NCI-H146 (cell line): Measurements from ENCODE around the gene NT5C2.
"Not testable (repeated sequence)": the region's sequence is repeated elsewhere in the genome, so short reads cannot be mapped to it uniquely, and the experiment has no call there.

Source experiments
- DNase-seq: peaks from one replicate; lab custom pipeline; 2025; lab: John Stamatoyannopoulos, UW

The NT5C2 gene

GRCh38 chr10:103202319-103202718 lies 9.2 kb upstream of the NT5C2 start:
- no peak for DNase-seq

DNA sequence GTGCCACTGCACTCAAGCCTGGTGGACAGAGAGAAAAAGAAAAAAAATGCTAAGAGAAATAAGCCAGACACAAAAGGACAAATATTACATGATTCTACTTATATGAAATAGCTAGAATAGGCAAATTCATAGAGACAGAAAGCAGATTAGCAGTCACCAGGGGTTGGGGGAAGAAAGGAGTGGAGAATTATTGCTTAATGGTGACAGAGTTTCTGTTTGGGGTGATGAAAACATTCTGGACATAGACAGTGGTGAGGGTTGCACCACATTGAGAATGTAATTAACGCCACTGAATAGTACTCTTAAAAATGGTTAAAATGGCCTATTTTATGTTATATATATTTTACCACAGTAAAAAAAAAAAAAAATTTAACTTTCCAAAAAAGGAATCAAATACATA lies 6.4 kb upstream of the NT5C2 start:
- no peak for DNase-seq

DNA sequence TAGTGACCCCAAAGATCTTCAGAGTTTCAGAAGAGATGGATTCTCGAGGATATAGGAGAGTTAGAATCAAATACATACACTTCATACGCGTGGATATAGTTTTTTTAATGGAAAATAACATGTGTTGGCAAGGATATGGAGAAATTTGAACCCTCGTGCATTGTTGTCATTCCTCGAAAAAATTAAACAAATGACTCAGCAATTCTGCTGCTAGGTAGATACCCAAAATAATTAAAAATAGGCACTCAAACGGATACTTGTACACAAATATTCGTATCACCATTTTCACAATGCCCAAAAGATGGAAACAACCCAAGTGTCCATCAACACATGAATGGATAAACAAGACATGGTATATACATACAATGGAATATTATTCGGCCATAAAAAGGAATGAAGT lies 5.6 kb upstream of the NT5C2 start:
- DNase-seq = no peak

DNA sequence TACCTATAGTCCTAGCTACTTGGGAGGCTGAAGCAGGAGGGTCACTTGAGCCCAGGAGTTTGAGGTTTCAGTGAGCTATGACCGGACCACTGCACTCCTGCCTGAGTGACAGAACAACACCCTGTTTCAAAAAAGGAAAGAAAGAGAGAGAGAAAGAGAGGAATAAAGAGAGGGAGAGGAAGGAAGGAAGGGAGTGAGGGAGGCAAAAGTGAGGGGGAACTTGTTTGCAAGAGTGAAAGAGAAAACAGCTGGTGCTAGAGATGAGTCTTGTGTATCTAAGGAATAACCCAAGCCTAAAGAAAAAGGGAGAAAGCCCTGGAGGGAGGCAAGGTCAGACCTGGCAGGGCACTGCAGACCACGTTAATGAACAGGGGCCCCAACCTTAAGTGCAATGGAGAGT lies 4.8 kb upstream of the NT5C2 start:
- no peak for DNase-seq

- DNase-seq = no peak
These were observed 4.1 kb upstream of the NT5C2 start for GRCh38 chr10:103197174-103197573.

DNA sequence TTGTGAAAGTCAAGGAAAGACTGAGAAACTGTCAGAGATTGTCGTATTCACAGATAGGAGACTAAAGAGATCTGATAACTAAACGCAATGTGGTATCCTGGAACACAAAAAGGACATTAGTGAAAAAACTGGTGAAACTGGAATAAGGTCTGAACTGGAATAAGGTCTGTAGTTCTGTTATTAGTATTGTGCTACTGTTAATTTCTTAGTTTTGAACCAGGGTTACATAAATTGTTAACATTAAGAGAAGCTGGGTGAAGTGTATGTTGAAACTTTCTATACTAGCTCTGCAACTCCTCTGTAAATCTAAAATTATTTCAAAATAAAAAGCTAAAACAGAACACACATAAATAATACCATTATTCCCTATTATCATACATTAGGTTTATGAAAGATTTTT lies 3.4 kb upstream of the NT5C2 start:
- DNase-seq = no peak

- DNase-seq = no peak
These were observed 903 bp upstream of the NT5C2 start for GRCh38 chr10:103193820-103194529.

GRCh38 chr10:103192451-103193106 lies 493 bp downstream of the NT5C2 start:
- DNase-seq = peak; percentile 72

- DNase-seq = no peak
These were observed 1.0 kb downstream of the NT5C2 start for GRCh38 chr10:103192089-103192450.

GRCh38 chr10:103191198-103191597 lies 1.9 kb downstream of the NT5C2 start:
- not testable (repeated sequence) for DNase-seq

- no peak for DNase-seq
These were observed 4.2 kb downstream of the NT5C2 start for GRCh38 chr10:103188853-103189252.

DNA sequence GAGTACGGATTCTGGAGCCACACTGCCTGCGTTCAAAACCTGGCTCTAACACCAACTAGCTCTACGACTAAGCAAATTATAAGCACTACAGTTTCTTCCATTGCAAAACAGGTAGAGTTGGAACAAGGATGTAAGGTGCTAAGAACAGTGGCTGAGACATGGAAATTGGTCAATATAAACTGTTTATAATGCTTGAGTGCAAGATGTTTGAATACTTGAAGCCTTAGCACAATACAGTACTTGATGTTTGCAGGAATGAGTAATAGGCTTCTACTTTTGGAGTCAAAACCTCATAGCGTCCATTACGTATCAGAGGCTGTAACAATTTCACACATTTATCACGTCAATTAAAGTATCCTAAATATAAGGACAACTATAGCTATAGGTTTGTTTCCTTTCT lies 6.9 kb downstream of the NT5C2 start:
- no peak for DNase-seq

DNA sequence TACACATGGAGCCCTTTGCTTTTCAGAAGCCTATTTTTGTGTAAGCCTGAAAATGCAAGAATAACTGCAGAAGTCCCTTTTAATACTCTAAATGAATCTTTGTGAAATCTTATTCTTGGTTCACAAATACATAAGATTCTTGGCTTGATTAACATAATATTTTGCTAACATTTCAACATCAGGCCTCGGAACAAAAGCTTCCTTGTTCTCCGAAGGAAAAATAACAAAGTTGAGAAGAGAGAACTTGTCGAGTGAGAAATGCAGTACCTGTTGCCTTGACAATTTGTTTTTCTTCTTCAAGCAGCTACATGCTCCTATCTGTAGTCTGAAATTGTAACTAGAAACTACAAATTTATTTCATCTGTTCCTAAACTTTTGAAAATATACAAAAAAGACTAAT lies 8.5 kb downstream of the NT5C2 start:
- no peak for DNase-seq

DNA sequence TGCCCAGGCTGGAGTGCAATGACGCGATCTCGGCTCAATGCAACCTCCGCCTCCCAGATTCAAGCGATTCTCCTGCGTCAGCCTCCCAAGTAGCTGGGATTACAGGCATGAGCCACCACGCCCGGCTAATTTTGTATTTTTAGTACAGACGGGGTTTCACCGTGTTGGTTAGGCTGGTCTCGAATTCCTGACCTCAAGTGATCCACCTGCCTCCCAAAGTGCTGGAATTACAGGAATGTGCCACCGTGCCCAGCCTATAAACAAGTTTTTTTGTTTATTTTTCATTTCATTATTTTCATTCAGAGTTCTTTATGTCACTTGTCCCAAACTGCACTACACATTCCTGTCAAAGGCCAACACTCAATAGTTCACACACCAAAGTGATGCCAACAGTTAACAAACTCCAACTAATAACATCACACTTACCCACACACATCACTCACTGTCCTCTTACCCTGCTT lies 9.1 kb downstream of the NT5C2 start:
- DNase-seq = not testable (repeated sequence)

- no peak for DNase-seq
These were observed 11.8 kb downstream of the NT5C2 start for GRCh38 chr10:103181244-103181643.

- DNase-seq = no peak
These were observed 12.6 kb downstream of the NT5C2 start for GRCh38 chr10:103180491-103180890.

DNA sequence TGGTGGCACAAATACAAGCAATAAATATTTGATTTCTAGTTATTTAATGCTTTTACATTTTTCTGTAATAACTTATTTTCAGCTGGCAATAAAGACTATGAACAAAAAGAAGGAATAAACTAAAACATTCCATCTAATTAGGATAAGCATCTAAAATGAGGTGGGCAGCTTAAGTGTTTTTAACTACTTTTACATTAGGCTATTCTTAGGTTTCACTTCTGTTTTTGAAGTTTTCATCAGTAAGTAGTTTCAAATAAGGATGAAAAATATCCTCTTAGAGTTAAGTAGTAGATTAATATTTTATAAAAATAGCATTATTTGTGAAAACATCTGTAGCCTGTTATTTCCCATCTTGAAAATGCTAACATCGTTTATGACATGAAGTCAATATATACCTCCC lies 15.9 kb downstream of the NT5C2 start:
- no peak for DNase-seq

DNA sequence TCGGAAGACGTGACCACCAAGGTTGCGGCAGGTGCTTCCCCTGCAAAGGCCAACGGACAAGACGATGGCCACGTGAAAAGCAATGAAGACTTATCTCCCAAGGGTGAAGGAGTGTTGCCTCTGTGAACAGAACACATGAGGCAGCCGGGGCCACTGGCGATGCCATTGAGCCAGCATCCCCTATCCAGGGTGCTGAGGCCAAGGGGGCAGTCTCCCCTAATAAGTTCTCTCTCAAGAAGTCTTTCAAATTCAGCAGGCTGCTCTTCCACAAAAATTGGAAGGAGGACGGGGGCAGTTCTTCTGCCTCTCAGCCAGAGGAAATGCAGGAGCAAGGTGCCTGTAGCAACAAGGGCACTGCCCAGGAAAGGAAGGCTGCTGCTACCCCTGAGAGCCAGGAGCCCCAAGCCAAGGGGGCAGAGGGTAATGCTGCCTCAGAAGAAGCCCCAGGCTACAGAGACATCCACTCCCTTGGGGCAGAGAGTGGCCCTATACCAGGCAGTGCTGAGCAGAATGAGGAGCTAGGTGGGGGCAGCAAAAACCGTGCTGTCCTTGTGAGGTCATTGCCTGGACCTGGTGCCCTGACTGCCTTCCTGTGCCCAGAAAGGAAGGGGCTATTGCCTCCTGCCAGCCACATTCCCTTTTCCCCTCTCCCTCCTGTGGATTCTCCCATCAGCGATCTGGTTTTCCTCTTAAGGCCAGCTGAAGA lies 17.3 kb downstream of the NT5C2 start:
- no peak for DNase-seq

GRCh38 chr10:103174324-103174723 lies 18.7 kb downstream of the NT5C2 start:
- not testable (repeated sequence) for DNase-seq

DNA sequence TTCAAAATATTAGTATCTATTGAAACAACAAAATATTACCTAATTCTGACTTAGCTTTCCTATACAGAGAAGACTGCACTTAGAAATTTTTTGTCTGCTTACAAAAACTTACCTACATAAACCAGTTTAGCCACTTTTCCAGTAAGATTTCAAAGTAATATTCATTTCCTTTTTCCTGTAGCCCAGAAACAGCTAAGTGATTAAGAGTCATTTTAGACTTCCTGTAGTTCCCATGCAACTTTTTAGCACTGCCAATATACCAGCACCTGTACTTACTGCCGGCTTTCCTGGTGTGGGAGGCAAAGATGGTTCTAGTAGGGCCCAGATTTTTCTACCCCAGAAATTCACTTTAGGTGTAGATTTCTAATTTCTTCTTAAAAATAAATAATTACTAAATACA lies 21.8 kb downstream of the NT5C2 start:
- DNase-seq = no peak

DNA sequence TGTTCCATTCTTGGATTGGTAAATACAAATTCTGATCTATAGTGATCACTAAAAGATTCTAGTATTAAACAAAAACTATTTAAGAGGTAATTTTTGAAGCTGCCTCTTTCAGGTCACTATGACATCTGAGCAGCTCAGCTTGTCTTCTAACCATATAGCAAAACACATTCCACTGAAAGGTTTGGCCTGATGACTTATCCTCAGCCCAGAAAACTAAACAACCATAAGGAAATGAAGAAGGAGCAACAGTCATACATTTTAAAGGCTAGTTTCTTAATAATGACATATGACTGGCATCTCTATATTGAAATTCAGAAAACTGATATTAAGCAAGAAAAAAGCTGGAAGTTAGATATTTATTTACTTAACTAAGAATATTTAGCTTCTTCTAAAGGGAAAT lies 24.6 kb downstream of the NT5C2 start:
- DNase-seq = no peak

DNA sequence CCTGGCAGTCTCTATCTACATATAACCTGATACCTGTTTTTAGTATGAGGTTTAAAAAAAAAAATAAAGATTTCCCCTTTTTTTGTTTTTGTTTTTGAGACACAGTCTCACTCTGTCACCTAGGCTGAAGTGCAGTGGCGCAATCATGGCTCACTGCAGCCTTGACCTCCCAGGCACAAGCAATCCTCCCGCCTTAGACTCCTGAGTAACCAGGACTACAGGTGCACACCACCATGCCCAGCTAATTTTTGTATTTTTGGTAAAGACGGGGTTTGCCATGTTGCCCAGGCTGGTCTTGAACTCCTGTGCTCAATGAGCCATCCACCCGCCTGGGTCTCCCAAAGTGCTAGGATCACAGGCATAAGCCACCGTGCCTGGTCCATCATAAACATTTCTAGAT lies 25.5 kb downstream of the NT5C2 start:
- not testable (repeated sequence) for DNase-seq

DNA sequence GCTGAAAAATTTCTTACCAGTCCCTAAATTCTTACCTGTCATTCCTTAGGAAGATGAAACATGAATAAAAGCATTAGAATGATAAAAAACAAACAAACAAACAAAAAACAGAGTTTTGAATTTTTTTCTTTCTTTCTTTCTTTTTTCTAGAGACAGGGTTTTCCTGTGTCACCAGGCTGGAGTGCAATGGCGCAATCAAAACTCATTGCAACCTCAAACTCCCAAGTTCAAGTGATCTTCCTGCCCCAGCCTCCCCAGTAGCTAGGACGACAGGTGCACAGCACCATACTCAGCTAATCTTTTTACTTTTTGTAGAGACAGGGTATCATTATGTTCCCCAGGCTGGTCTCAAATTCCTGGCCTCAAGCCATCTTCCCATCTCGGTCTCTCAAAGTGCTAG lies 26.5 kb downstream of the NT5C2 start:
- DNase-seq = no peak
